Islet precursor cell (in vitro differentiated cells): ENCODE measurements around the gene ABHD16A.

Experiments used
- DNase-seq: peaks from one replicate; pipeline ENCODE4 v3.0.0-alpha.2; 2018

The ABHD16A gene

DNA sequence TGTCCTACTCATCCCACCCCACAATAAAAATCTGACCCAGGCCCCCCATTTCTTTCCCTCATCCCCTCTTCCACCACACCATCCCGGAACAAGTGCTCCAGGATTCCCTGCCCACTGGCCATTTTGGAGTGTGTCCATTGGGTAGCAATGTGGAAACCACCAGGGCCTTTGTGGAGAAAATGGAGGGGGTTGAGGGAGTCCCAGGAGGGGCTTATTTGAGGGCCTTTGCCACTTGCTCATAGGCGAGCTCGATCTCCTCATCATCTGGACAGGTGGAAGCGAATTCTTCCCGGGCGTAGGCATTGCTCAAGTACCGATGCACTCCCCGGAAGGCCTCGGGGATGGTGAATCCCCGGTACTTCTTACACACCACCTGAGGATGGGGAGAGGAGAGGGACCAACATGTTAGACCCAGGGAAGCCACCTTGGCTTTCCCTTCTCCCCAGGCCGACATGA, 27.5 kb upstream of the ABHD16A start:
- DNase-seq: no peak

DNA sequence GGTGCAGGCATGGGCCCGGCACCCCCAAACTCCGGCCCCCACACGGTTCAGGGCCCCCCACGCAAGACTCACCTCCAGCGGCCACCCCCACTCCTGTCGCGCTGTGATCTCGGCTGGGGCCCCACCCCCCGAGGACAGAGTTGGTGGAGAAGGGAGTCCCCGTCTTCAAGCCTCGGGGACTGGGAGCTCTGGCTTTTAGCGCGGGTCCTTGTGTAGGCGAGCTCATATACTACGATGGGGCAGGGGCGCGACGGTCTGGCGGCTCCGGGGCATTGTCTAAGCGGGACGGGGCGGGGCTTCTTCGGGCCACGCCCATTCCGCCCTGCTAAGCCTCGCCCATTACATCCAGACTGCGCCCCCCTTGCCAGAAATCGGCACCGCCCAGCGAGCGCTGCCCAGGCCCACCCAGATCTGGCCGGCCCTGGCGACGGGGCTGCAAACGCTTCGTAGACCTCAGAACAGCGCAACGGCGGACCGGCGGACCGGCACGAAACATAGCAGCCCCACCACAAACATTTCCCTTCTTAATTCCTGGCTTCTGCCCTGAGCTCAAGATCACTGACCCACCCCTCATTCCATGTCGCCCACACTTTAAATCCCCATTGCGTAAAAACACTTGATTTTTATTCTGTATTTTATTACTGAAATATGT, 27.0 kb upstream of the ABHD16A start:
- peak; percentile 97 for DNase-seq

DNA sequence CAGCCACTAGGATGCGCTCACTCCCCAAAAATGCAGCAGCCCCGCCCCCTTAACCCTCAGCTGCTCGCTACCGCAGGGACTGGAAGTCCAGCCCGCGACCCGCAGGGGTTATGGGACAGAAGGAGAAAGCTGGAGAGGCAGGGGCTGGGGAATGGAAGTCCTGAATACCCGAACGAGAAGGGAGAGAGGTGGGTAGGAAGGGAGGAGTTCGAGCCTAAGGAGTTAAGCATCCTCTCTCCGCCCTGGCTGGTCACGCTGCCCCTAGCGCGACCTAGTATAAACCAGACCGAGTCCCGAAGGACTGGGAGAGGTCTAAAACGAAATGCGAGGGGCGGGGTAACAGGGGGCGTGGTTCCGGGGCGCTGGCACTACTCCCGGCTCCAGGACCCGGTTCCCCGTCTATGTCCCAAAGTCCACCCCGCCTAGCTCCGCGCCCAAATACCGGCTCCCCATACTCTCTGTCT, 26.4 kb upstream of the ABHD16A start:
- DNase-seq: peak; percentile 94

DNA sequence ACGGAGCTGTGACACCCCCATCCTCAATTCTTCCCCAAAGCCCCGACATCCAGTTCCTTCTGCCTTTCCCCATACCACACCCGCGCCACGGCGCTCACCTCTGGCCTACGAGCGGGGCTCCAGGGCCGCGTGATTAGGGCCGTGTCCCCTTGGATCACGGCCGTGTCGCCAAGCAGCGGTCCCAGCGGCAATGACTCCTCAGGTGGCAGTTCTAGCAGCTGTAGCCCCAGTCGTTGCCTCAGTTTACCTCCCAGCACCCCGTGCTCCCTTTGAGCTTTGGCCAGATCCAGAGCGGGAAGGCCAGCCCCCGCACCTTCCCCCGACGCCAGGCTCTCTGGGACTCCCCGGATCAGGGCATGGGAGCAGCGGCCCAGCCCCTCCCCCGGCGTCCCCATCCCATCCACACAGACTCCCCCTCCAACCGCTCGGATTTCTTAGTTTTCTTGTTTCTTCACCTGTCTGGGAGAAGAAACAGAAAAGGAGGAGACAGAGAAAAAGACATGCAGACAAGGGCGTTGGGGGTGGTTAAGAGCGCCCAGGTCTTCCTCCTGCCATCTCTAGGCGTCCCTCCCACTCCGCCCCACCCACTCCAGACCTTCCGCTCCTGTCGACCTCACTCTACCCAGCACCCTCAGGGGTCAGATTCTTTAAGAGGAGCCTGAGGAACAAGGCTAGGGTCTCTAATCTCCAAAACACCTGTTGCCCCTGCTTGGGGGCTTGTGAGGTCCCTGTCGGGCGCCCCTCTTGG, 25.8 kb upstream of the ABHD16A start, which contains the start of gene DDAH2:
DDAH2 (minus strand) TSS at position 533 of the 748 bp plus-strand sequence; CDS start at position 395, 138 bp downstream.
- no peak for DNase-seq

DNA sequence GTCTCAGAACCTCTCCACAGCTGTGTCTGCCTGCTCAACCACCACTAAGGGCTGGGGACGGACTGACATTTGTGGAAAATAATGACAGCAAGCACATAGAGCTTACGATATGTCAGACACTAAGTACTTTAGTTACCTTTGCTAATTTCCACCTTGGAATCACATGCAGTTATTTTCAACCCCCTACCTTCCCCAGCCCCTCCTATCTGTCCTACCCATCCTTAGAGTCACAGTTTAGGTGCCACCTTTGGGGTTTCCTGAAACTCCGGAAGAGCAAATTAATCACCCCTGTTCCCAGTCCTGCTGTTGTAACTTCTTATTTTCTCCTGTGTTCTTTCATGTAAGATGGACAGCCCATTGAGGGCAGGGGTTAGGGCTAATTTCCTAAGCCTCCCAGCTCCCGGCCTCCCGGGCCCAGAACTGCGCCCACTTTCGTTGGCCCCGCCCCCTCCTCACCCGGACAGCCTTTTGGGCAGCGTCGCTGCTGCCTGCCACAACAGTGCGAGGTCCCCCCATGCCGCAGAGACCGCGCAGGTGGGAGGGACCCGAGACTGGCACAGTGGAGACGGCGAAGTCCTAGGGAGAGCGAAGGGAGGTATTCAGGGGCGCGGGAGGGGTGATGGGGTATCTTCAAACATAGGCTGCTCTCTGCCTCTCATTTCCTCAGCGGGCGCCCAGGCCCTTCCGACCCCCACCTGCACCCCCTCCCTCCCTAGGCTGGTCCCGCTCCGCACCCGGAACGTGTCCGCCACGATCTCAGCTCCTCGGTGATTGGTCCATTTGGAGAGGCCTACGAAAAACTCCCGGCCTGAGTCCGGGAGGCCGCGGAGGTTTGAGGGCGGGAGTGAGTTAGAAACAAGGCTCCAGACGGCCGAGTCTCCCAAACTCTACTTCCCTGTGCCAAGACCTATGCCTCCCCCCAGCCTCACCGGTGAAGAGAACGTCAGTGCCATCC, 24.9 kb upstream of the ABHD16A start:
- DNase-seq: no peak

DNA sequence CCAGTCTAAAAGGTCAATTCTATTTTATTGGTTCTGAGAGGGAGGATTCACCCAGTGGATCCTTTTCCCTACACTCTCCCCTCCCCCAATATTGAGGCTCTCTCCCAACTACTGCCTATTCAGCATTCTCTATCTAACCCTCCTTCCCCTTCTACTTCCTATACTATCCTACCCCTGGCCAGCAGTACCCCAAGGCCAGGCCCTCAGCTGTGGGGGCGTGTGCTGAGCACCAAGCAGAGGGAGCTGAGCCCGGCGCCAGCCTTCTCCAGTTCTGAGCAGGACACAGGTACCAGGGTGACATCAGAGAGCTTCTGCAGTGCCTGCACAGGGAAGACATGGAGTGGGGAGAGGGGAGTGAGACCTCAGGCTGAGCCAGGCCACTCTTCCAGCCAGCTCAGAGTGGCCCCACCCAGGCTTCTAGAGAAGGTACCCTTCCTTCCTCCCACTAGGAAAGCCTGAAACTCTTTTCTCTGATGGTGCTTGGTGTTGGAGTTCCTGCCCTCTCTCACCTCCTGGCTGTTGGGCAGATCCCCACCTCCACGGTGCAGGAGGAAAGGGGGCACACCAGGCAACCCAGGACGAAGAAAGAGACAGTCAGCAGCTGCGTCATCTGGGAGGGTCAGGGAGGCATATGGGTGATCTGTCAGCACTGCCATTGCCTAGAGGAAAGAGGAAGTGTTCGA, 24.1 kb upstream of the ABHD16A start:
- DNase-seq: no peak

DNA sequence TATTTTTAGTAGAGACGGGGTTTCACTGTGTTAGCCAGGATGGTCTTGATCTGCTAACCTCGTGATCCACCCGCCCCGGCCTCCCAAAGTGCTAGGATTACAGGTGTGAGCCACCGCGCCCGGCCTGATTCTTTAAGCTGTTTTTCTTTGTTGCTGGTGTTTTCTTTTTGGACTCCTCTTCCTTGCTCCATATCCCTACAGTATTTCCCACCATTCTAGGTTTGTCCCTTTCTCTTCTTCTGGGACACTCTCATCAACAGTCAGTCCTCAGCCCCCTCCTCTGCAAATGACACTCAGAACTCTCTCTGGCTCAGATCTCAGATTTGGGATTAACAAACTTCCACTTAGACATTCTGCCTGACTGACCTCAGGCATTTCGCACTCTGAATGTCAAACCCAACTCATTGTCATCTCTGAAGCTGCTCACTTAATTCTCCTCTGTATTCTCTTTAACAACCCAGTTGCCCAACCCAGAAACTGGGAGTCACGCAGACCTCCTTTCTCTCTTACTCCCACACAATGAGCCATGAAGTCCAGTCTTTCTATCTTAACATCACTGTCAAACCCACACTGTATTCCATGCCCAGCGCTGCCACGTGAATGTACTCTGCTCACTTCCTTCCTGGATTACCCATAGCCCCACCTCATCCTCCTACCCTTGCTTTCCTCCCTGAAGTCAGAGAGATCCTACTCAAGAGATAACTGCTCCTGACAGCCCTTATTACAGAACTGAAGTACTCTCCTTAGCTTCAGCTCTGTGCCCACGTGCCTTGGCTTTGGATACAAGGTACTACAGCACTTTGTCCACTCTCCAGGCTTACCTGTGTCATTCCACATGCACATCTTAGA, 22.6 kb upstream of the ABHD16A start:
- DNase-seq: no peak

DNA sequence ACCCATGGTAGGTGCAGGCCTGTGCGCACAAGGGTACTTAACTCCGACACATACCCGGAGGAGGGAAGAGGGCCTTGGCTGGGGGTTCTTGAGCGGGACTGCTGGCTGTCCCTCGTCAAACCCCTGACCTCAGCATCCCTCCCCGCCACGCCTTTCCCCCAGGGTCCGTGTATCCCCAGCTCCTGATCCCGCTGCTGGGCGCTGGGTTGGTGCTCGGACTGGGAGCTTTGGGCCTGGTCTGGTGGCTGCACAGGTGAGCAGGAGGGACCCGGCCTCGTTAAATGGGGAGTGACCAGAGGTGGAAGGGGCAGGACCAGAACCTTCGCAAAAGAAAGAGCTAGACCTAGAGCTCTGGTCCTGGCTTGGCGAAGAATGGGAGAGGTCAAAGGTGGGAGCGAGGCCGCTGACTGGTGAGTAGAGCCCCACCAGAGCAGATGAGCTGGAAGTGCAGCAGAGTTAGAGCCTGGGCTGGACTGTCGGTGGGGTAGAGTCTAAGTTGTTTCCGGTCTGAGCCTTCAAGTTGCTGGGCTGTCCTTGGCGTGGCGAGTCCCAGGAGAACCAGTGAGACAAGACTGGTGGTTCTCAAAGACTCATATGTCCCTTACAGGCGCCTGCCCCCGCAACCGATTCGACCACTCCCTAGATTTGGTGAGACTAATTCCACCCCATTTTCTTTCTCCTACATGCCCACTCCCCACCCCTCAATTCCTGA, 21.0 kb upstream of the ABHD16A start:
- DNase-seq: no peak

DNA sequence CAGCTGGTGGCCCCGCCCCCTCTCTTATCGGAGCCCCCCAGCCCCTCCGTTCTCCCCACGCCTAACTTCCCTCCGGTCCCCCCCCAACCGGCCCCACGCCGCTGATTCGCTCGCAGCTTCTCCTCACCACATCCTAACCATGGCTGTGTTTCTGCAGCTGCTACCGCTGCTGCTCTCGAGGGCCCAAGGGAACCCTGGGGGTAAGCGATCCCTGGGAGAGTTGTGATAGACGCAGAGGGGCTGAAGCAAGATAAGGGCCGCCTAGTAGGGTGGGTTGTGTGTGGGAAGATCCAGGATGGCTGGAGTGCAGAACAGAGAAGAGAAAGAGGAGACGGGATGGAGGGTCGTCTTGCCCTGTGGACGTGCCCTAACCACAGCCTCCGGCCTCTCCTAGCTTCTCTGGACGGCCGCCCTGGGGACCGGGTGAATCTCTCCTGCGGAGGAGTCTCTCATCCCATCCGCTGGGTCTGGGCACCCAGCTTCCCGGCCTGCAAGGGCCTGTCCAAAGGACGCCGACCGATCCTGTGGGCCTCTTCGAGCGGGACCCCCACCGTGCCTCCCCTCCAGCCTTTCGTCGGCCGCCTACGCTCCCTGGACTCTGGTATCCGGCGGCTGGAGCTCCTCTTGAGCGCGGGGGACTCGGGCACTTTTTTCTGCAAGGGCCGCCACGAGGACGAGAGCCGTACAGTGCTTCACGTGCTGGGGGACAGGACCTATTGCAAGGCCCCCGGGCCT, 20.3 kb upstream of the ABHD16A start, which contains the start of gene MPIG6B:
MPIG6B (plus strand) TSS at position 129 of the 735 bp plus-strand sequence; CDS start at position 140, 11 bp downstream.
- peak; percentile 42 for DNase-seq

DNA sequence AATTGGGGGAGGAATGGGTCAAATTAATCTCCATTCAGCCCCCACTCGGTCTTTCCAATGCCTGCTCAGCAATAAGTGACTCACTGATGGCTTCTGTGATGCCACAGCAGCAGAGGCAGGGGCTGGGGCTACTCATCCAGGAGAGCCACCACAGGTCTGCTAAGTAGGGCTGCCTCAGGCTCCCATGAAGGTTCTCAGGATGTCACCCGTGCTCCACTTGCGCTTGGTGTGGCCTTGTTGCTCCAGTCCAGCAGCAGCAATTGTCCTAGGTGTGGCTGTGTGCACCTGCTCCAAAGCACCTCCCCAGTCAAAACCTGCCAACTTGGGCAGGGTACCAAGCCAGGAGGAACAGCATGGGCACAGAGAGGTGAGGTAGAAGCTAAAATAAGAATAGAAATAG, 19.0 kb upstream of the ABHD16A start:
- no peak for DNase-seq

DNA sequence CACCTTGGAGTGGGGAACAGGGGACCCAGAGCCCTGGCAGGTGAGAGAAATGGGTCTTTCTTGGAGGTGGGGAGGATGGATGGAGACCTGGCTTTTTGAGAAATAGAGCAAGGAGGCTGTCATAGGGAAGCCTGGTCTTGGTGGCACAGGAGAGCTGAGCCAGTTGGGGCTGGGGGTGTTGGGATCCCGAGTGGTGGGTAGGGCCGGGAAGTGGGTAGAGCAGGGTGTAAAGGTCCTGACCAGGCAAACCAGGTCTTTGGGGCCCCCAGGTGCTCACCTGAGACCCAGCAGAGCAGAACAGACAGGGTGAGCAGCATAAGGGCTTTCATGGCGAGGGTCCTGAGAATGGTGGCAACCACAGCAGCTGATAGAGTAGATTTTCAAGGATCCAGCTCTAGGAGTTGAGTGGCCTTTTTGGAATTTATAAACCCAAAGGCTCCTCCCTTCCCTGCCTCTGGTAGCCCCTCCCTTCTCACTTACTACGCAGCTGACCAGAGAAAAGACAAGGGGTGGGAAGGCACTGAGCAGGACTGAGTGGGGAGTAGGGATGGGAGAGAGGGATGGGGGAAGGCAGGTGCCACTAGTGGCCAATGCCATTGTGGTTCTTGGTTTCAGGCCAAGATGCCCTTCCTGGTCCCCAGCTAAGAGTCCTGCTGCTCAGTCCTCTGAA, 18.4 kb upstream of the ABHD16A start, which contains the start of gene LY6G6C:
LY6G6C (minus strand) TSS at position 396 of the 670 bp plus-strand sequence; CDS start at position 329, 67 bp downstream.
- DNase-seq: peak; percentile 47

DNA sequence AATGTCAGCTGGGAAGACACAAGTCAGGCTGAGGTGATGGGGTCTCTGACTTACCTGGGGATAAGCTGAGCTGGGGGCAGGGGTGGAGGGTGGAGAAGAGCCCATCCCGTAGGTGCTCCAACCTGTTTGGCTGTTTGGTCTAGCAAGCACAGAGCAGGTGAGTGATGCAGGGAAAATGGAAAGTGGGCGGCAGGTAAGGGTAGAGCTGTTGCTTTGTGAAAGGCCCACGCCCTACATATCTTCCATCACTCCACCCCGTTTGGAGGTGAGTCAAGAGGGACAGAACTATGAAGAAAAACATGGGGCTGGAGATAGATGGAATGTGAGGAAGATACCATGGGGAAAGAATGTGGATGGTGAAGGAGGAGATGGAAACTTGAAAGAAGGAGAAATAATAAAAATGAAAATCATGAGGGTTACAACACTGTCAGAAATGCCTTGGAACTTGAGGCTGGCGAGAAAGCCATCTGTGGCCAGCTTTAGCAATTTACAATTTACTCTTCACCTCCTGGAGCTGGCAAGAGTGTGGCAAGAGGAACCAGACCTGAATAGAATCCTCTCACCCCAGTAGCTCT, 17.2 kb upstream of the ABHD16A start:
- peak; percentile 51 for DNase-seq

DNA sequence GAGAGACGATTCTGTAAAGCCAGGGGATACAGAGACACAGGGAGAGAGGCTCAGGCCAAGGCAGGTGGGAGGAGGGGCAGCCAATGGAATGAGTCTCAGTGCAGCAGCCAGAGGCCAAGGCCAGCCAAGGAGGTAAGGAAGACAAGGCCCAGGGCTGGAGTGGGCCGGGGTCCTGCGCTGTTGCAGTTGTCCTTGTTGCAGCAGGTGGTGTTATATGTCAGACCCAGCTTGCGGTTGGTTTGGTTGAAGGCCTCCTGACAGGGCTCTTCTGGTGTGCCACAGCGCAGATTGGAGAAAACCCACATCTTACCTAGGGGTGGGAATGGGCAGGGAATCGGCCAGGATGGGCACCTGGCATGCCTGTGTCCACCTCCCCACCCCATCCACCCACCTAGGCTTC, 15.9 kb upstream of the ABHD16A start:
- no peak for DNase-seq

DNA sequence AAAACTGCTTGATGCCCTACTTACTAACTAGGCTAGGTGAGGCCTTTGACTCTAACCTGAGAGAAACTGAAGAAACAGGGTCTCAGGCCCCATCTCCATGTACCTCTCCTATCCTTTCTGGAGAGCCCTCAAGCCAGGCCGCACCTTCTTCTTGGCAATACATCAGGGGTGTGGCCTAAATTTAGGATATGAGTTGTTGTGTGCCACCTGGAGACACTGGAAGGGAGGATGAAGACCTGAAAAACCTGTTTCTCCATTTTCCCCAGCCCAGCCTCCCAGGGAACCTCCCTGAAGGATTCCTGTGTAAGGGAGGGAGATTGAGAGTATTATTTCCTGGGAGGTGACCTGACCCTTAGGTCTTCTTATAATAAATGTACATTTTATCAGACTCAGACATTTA, 15.1 kb upstream of the ABHD16A start:
- DNase-seq: peak; percentile 79

DNA sequence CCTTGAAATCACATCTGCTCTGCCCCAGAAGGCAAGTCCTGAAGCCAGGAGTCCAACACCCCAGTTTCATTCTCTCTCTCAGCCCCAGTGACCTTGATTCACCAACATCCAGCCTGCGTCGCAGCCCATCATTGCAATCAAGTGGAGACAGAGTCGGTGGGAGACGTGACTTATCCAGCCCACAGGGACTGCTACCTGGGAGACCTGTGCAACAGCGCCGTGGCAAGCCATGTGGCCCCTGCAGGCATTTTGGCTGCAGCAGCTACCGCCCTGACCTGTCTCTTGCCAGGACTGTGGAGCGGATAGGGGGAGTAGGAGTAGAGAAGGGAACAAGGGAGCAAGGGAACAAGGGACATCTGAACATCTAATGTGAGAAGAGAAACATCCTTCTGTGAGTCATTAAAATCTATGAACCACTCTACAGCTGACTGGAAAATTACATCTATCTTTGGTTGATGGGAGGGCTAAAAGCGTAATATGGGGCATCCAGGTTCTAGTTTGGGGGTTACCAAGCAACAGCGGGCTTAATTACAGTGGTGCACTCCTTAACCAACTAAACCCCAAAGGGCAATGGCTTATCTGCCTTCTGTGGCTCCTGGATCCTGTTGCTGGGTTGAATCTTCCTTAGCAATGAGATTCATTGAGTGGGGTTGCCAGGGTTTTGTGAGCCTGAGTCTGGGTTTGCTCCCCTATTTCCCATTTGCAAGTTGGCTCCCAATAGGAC, 14.5 kb upstream of the ABHD16A start:
- peak; percentile 89 for DNase-seq

DNA sequence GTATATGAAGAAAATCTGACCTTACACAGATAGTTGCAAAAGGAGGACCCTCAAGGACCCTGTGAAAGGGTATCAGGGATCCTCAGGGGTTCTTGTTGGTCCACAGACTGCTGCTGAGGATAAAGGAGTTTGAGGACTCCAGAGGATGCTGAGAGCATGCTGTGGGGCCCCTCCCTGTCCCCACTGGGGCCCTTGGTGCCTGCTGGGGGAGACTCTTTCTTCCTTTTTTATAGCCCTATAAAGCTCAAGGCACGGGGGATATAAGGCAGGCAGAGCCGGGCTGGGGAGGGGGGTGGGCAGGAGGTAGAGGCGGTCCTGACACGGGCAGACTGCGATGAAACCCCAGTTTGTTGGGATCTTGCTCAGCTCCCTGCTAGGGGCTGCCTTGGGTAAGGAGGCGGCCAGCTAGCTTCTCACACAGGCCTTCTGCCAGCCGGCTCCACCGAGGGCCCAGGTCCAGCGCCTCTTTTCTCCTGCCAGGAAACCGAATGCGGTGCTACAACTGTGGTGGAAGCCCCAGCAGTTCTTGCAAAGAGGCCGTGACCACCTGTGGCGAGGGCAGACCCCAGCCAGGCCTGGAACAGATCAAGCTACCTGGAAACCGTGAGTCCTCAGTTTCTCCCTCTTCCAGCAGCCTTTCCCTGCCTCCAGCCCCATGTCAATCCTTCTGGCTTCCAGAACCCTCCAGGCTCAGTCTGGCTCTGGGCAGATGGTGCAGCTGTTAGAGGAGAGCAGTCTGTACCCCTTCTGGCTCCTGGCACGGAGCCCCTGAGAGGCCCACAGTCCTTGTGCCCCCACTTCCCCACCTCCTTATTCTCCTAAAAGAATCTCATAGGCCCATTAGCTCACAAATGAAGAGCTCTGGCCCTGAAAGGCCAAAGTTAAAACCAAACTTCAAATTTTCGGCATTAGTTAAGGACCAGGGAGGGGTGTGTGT, 12.2 kb upstream of the ABHD16A start, which contains the start of gene LY6G6D:
LY6G6D (plus strand) TSS at position 327 of the 937 bp plus-strand sequence; CDS start at position 335, 8 bp downstream.
- DNase-seq: no peak
